ENCODE results near the gene PITPNM3.
"Not testable (repeated sequence)": the region's sequence is repeated elsewhere in the genome, so short reads cannot be mapped to it uniquely, and the experiment has no call there.

The PITPNM3 gene

DNA sequence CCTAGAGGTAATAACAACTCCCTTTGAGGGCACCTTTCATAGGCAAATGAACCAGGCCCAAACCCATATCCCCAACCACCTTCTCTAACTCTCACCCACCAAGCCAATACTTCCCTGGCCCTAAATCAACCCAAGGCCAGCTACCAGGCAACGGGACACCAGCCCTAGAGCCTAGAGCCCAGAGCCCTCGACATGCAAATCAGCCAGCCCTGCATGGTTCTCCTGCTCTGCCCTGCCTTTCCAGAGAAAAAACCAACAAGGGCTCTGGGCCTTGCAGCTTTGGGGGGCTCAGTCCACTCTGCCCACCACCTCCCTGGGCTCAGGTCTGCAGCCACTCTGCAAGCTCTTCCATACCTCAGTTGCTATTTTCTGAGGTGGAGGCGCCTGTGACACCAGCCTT is 55.0 kb downstream of the PITPNM3 start:
- no peak for DNase-seq (ENCODE audit: low read depth, low spot score)

- DNase-seq (ENCODE audit: low read depth, low spot score) = no peak
Observed at GRCh38 chr17:6498901-6499540, 57.3 kb downstream of the PITPNM3 start.

DNA sequence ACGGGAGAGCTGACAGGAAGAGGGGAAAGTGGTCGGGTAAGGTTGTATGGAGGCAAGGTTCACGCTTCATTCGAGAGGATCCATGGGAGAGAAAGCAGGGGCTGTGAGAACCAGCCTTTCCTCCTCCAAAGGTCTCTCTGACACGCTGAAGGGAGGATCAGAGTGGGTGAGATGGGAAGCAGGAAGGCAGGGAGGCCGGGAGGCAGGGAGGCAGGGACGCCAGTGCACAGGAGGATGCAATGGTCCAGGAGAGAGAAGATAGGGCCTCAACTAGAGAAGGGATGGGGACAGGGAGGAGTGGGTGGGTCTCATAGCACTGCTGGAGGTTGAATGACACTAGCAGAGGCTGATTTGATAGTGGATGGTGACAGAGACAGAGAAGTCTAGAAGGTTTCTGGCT is 58.0 kb downstream of the PITPNM3 start:
- no peak for DNase-seq (ENCODE audit: low read depth, low spot score)

GRCh38 chr17:6497496-6498221 is 58.7 kb downstream of the PITPNM3 start:
- DNase-seq (ENCODE audit: low read depth, low spot score) = no peak

DNA sequence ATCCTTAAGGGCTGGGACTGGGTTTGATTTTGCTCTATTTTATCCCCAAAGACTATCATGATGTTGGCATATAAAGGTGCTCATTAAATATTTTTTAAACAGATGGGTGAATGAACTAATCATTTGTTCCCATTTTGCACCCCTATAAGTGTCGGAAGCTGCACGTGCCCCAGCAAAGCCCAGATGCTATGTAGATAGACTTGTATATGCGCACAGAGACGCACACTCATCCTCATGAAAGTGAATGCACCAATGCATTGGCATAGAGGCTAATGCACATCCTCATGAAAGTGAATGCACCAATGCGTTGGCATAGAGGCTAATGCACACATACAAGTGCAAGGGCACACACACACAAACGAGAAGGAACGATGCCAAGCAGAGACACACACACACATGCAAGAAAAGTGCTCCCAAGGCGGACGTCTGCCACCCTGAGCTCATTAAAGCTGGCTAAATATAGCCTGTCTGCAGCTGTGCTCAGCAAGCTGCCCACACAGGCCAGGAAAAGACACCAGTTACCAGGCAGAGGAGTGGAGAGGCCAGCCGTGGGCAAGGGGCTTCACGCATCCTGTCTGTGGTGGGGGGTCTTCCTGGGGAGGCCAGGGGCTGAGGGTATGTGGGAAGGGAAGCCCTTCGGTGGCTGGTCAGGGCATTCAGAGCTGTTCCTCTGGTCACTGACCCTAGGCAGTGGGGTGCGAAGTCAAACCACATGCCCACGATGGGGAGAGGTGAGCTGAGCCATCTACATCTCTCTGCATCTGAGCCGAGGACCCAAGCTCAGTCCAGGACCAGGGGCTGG is 59.5 kb downstream of the PITPNM3 start:
- DNase-seq (ENCODE audit: low read depth, low spot score) = no peak

DNA sequence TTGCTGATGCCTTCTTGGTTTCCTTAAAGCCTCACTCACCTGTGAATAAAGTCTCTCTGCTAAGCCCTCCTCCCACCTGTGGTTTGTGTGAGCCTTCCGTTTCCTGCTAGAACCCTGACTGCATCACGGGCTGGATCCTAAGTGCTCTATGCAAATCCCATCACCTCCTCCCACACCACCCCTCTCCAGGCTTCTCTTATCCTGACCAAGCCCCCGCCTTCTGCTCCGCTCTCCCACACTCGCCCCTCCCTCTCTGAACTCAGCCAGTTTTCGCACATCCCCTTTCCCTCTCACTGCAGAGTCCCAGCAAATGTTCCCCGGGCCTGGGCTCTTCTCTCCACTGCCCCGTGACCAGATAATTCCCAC is 60.3 kb downstream of the PITPNM3 start:
- peak; percentile 96 for DNase-seq (ENCODE audit: low read depth, low spot score)

DNA sequence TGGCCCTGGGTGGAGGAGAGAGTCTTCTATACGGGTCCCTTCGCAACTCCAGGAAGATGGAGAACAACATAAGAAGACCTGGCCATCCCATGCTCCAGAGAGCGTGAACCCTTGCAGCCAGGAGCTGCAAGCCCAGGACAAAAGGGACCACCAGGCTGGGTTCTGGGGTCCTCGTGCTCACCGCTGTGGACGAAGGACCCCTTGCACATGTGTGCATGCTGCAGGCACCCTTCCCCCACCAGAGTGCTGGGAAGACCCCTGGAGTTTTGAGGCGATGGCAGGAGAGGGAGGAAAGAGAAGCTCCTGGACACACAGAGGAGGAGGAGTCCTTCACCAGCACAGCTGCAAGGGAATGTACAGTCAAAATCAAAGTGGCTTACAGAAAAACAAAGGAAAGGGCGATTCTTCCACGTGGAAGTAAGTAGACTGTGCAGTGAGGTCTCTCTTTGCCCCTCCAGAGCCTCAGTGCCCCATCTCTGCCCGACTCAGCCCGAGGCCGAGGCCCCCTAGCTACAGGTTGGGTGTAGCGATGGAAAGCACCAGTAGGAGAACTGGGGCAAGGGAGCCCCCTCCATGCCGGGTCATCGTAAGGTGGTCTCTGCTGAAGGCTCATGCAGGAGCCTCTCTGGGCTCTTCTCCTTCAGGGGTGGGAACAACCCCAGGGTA is 60.8 kb downstream of the PITPNM3 start:
- no peak for DNase-seq (ENCODE audit: low read depth, low spot score)

DNA sequence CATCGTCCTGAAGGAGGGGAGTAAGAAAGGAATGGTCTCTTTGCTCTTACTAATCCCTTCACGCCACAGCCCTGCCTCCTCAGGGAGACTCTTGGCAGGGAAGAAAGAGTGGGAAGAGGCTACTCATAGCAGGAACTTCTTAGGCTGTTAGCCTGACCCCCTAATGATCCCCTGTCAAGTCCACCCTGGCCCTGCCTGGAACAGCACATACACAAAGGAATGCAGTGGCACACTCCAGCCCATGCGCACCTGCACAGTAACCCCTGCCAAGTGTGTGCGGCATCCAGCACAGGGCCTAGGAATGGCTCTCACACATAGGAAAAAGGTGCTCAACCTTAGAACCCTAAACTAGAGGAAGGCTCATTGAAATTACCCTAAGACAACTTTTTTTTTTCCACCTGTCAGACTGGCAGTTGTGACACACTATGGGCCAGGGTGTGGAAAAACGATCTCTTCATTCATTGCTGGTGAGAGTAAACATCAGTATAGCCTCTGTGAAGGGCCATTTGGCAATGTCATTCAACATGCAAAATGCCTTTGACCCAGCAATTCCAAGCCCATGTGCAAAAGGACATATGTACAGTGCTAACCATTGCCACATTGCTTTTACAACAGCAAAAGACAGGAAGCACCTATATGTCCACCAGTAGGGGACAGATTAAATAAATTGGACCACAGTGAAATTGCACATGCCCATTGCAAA is 62.0 kb downstream of the PITPNM3 start:
- no peak for DNase-seq (ENCODE audit: low read depth, low spot score)

- peak; percentile 85 for DNase-seq (ENCODE audit: low read depth, low spot score)
Observed at GRCh38 chr17:6492892-6493674, 63.3 kb downstream of the PITPNM3 start.

GRCh38 chr17:6491071-6491700 is 65.2 kb downstream of the PITPNM3 start:
- DNase-seq (ENCODE audit: low read depth, low spot score) = no peak

DNA sequence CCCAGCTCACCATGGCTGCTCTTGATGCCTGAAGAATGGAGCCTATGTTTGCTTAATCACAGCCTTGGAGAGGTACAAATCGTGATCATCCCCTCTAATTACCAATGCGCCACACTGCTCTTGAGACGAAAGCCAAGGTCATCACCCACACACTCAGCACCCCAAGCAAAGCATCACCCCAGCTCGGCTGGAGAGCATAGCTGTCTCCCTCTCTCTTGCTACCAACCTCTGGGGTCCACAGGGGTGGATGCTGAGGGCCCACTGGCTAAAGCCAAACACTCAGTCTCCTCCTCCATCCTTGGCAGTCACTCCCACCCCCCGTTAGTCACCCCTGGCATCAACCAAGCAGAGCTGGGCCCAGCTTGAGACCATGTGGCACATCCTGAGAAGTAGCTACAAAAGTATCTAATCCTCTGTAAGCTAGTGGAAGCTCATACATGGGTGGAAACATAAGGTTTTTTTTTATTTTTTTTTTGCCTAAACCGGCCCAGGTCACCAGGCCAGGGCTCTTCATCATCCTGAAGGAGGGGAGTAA is 67.3 kb downstream of the PITPNM3 start:
- no peak for DNase-seq (ENCODE audit: low read depth, low spot score)

GRCh38 chr17:6488008-6488539 is 68.3 kb downstream of the PITPNM3 start:
- no peak for DNase-seq (ENCODE audit: low read depth, low spot score)

DNA sequence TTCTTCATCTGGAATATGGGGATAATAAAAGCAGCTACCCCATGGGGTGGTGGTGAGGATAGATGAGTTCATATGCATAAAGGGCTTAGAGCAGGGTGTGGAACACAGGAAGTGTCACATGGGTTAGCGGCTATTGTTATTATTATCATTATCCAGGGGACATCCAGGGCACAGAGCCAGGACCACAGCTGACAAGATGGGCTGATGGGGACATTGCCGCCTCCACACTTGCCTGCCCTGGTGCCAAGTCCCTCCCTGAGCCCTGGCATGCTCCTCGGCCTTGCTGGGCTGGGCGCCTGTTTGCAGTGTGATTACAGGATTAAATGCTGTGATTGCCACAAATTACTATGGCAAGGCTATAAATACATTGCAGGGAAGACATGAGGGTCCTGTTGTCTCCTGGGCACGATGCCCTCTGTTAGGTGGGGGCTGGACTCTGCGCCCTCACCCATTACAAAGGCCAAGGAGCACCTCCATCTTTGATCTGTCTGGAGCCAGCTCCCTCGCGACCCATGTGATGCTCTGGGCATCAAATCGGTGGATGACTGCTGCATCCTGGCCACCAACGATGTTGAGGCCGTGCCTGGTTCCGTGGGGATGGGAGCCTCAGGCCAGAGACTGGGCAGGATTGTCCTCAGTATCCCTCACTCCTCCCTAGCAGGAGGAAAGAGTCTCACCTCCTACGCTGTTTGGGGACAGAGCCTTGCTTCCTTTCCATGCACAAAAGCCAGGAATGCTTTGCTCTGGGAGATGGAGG is 68.9 kb downstream of the PITPNM3 start:
- no peak for DNase-seq (ENCODE audit: low read depth, low spot score)

- DNase-seq (ENCODE audit: low read depth, low spot score) = no peak
Observed at GRCh38 chr17:6485646-6486412, 70.5 kb downstream of the PITPNM3 start.

DNA sequence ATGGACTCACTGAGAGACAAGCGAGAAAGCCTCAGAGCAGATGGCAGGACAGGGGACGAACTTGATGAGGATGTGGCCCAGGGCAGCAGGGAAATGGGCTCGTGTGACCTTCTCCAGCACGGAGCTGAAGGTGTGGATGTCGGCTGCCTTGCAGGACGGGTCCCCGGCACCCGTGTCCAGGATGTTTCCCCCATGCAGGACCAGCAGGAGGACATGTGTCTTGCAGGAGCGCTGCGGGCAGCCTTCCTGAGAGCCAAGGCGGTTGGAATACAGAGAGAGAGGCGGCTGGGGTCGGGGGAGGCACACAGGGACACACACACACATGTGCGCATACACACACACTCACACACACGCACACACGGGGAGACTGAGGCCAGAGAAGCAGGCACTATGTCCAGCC is 72.8 kb downstream of the PITPNM3 start:
- DNase-seq (ENCODE audit: low read depth, low spot score) = no peak

GRCh38 chr17:6482796-6483195 is 73.6 kb downstream of the PITPNM3 start:
- DNase-seq (ENCODE audit: low read depth, low spot score) = not testable (repeated sequence)

- DNase-seq (ENCODE audit: low read depth, low spot score) = no peak
Observed at GRCh38 chr17:6482105-6482455, 74.3 kb downstream of the PITPNM3 start.

GRCh38 chr17:6480303-6480675 is 76.1 kb downstream of the PITPNM3 start:
- no peak for DNase-seq (ENCODE audit: low read depth, low spot score)

Measured in iPS DF 19.7 (cell line).